HEK293 (cell line): ENCODE results near the gene MYO1D.
A peak's percentile ranks its signal among the peaks of the same experiment; 100 is the strongest.

Source experiments
- CTCF ChIA-PET: fragments of 350-600 bp; formaldehyde crosslinking; extraction: SDS; loops from one replicate; lab custom pipeline; 2021; ENCODE audit warnings: antibody characterized with exemption; lab: Yijun Ruan, JAX
- POLR2A ChIA-PET: fragments of 300-600 bp; formaldehyde crosslinking; extraction: SDS; loops from one replicate; lab custom pipeline; 2020; ENCODE audit warnings: antibody characterized with exemption, inconsistent platforms; lab: Yijun Ruan, JAX
- H3K27ac ChIP-seq: fragments of 200-500 bp; sonication (Bioruptor generic); 2 replicates; pipeline ENCODE4 v1.5.1; 2014; ENCODE audit warnings: low read depth, low read length, control low read depth, inconsistent platforms; ENCODE audit errors: extremely low read depth
- H3K36me3 ChIP-seq, 2 experiments: fragments of 200-500 bp in 1 of 2; sonication (Bioruptor generic) in 1 of 2; 1 replicate in 1 of 2; 2 replicates in 1 of 2; pipeline ENCODE4 v1.5.1; 2014 to 2017; ENCODE audit warnings: inconsistent platforms in 2 of 2, low read length in 2 of 2; ENCODE audit not compliant: control insufficient read depth in 2 of 2, insufficient read depth in 1 of 2
- H3K4me1 ChIP-seq: fragments of 200-500 bp; sonication (Bioruptor generic); 2 replicates; pipeline ENCODE4 v1.5.1; 2014; ENCODE audit warnings: mild to moderate bottlenecking, low read length, inconsistent platforms; ENCODE audit not compliant: control insufficient read depth, insufficient read depth
- H3K4me3 ChIP-seq: 2 replicates; pipeline ENCODE4 v1.5.1; 2011; ENCODE audit warnings: low read depth, mild to moderate bottlenecking, control low read depth, low read length, moderate library complexity
- H3K9me3 ChIP-seq: fragments of 200-500 bp; sonication (Bioruptor generic); 2 replicates; pipeline ENCODE4 v1.5.1; 2014; ENCODE audit warnings: low read depth, low read length, inconsistent platforms; ENCODE audit not compliant: control insufficient read depth, insufficient read depth
- CTCF ChIP-seq: fragments of 450-650 bp; formaldehyde crosslinking; IDR thresholded peaks from 2 replicates; pipeline ENCODE4 v1.5.1; 2016; ENCODE audit warnings: missing biosample characterization, missing genetic modification characterization
- TRIM28 ChIP-seq: IDR thresholded peaks from 2 replicates; pipeline ENCODE4 v1.6.1; 2011; ENCODE audit warnings: low read length, control low read depth, borderline replicate concordance
- ZNF211 ChIP-seq: fragments of 450-650 bp; formaldehyde crosslinking; IDR thresholded peaks from 2 replicates; pipeline ENCODE4 v1.5.1; 2016; ENCODE audit warnings: low read depth, missing biosample characterization, missing genetic modification characterization
- ZNF239 ChIP-seq: fragments of 450-650 bp; formaldehyde crosslinking; IDR thresholded peaks from 2 replicates; pipeline ENCODE4 v1.5.1; 2016; ENCODE audit warnings: missing biosample characterization, missing genetic modification characterization
- ZNF324 ChIP-seq: fragments of 450-650 bp; formaldehyde crosslinking; IDR thresholded peaks from 2 replicates; pipeline ENCODE4 v1.5.1; 2016; ENCODE audit warnings: missing biosample characterization, missing genetic modification characterization
- ZNF341 ChIP-seq: fragments of 450-650 bp; formaldehyde crosslinking; IDR thresholded peaks from 2 replicates; pipeline ENCODE4; 2016; ENCODE audit warnings: low read depth, missing biosample characterization, missing genetic modification characterization
- ZNF488 ChIP-seq: fragments of 450-650 bp; formaldehyde crosslinking; IDR thresholded peaks from 2 replicates; pipeline ENCODE4 v1.5.1; 2016; ENCODE audit warnings: missing biosample characterization, missing genetic modification characterization
- ZNF544 ChIP-seq: fragments of 450-650 bp; formaldehyde crosslinking; IDR thresholded peaks from 2 replicates; pipeline ENCODE4 v1.5.0; 2017; ENCODE audit warnings: missing biosample characterization, missing genetic modification characterization
- ZNF623 ChIP-seq: fragments of 450-650 bp; formaldehyde crosslinking; IDR thresholded peaks from 2 replicates; pipeline ENCODE4 v1.5.1; 2016; ENCODE audit warnings: missing biosample characterization, missing genetic modification characterization
- ZNF707 ChIP-seq: fragments of 450-650 bp; formaldehyde crosslinking; IDR thresholded peaks from 2 replicates; pipeline ENCODE4 v1.5.1; 2016; ENCODE audit warnings: missing biosample characterization, missing genetic modification characterization
- ZNF747 ChIP-seq: fragments of 450-650 bp; formaldehyde crosslinking; IDR thresholded peaks from 2 replicates; pipeline ENCODE4 v1.5.1; 2016; ENCODE audit warnings: missing biosample characterization, missing genetic modification characterization
- ZNF768 ChIP-seq: fragments of 450-650 bp; formaldehyde crosslinking; IDR thresholded peaks from 2 replicates; pipeline ENCODE4 v1.5.1; 2018; ENCODE audit warnings: missing biosample characterization, mild to moderate bottlenecking, missing genetic modification characterization
- ZSCAN16 ChIP-seq: fragments of 450-650 bp; formaldehyde crosslinking; IDR thresholded peaks from 2 replicates; pipeline ENCODE4 v1.5.1; 2016; ENCODE audit warnings: missing biosample characterization, missing genetic modification characterization
- TF ChIP-seq, protein P1 (sequence below): fragments of 450-650 bp; formaldehyde crosslinking; IDR thresholded peaks from 2 replicates; pipeline ENCODE4 v1.5.1; 2017; ENCODE audit warnings: missing biosample characterization, missing genetic modification characterization
- TF ChIP-seq, protein P2 (sequence below): fragments of 450-650 bp; formaldehyde crosslinking; optimal IDR thresholded peaks from 2 replicates; pipeline ENCODE3; 2016; ENCODE audit warnings: missing biosample characterization, mild to moderate bottlenecking, missing genetic modification characterization
- TF ChIP-seq, protein P3 (sequence below): sonication (generic); formaldehyde crosslinking; IDR thresholded peaks from 2 replicates; pipeline ENCODE4 v1.8.1; 2022; ENCODE audit warnings: mild to moderate bottlenecking, moderate library complexity, missing genetic modification reagents
- TF ChIP-seq, protein P4 (sequence below): fragments of 450-650 bp; formaldehyde crosslinking; IDR thresholded peaks from 2 replicates; pipeline ENCODE4 v1.5.1; 2016; ENCODE audit warnings: missing biosample characterization, missing genetic modification characterization

The MYO1D gene

GRCh38 chr17:32497431-32498205 lies 379.3 kb downstream of the MYO1D start:
- H3K27ac ChIP-seq: no peak overlapping the region
- CTCF ChIA-PET: interaction anchor here (0.6 to 1.7 kb wide), 7 partner anchors 11 to 257 kb away, joined by 3 to 8 read pairs (median 4); partner anchors contain the start of gene CDK5R1

More at GRCh38 chr17:32497431-32498205, 379.3 kb downstream of the MYO1D start:
- Histone ChIP-seq H3K4me1 (peaks cover 5% of the 10 kb centered on the region; the same call in 1 of the 2 replicates), H3K9me3 (no peaks in the 10 kb centered on the region), H3K4me3 (no peak overlapping the region), H3K36me3 (no peaks in the 10 kb centered on the region)
- POLR2A ChIA-PET: interaction anchor here (1.0 kb wide), 1 partner anchor 11 kb away, joined by 3 read pairs; the partner anchor contains the start of gene CDK5R1
- TF ChIP-seq ZNF239 (tag by site-specific recombination): no peak
- TF ChIP-seq, protein P1, sequence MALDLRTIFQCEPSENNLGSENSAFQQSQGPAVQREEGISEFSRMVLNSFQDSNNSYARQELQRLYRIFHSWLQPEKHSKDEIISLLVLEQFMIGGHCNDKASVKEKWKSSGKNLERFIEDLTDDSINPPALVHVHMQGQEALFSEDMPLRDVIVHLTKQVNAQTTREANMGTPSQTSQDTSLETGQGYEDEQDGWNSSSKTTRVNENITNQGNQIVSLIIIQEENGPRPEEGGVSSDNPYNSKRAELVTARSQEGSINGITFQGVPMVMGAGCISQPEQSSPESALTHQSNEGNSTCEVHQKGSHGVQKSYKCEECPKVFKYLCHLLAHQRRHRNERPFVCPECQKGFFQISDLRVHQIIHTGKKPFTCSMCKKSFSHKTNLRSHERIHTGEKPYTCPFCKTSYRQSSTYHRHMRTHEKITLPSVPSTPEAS (tag by site-specific recombination): no peak
- peak; percentile 51 for TF ChIP-seq ZNF341 (tag by site-specific recombination)
- TF ChIP-seq ZSCAN16 (tag by site-specific recombination): no peak
- TF ChIP-seq, protein P2, sequence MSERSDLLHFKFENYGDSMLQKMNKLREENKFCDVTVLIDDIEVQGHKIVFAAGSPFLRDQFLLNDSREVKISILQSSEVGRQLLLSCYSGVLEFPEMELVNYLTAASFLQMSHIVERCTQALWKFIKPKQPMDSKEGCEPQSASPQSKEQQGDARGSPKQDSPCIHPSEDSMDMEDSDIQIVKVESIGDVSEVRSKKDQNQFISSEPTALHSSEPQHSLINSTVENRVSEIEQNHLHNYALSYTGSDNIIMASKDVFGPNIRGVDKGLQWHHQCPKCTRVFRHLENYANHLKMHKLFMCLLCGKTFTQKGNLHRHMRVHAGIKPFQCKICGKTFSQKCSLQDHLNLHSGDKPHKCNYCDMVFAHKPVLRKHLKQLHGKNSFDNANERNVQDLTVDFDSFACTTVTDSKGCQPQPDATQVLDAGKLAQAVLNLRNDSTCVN (tag by site-specific recombination): no peak
- no peak for TF ChIP-seq ZNF768 (tag by site-specific recombination)
- no peak for TF ChIP-seq ZNF707
- no peak for TF ChIP-seq ZNF324 (tag by site-specific recombination)
- TF ChIP-seq ZNF211: no peak
- TF ChIP-seq ZNF488: no peak
- TF ChIP-seq, protein P3, sequence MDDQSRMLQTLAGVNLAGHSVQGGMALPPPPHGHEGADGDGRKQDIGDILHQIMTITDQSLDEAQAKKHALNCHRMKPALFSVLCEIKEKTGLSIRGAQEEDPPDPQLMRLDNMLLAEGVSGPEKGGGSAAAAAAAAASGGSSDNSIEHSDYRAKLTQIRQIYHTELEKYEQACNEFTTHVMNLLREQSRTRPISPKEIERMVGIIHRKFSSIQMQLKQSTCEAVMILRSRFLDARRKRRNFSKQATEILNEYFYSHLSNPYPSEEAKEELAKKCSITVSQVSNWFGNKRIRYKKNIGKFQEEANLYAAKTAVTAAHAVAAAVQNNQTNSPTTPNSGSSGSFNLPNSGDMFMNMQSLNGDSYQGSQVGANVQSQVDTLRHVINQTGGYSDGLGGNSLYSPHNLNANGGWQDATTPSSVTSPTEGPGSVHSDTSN: no peak
- no peak for TF ChIP-seq ZNF623 (tag by site-specific recombination)
- no peak for TF ChIP-seq TRIM28
- no peak for TF ChIP-seq ZNF747 (tag by site-specific recombination)
- TF ChIP-seq, protein P4, sequence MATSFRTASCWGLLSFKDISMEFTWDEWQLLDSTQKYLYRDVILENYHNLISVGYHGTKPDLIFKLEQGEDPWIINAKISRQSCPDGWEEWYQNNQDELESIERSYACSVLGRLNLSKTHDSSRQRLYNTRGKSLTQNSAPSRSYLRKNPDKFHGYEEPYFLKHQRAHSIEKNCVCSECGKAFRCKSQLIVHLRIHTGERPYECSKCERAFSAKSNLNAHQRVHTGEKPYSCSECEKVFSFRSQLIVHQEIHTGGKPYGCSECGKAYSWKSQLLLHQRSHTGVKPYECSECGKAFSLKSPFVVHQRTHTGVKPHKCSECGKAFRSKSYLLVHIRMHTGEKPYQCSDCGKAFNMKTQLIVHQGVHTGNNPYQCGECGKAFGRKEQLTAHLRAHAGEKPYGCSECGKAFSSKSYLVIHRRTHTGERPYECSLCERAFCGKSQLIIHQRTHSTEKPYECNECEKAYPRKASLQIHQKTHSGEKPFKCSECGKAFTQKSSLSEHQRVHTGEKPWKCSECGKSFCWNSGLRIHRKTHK (tag by site-specific recombination): no peak
- TF ChIP-seq CTCF (tag by site-specific recombination): peak; percentile 45
- TF ChIP-seq ZNF544: no peak
